Transverse colon (tissue), 4 donors: Measurements from ENCODE around the gene AGPAT1. TPM values are rescaled to one million over a fixed set of nuclear protein-coding genes. Genes with fewer than 3 reads are reported as not detected.

Experiments used
- DNase-seq: peaks from one replicate; pipeline ENCODE4 v3.0.0-alpha.2; 2019
- H3K27ac ChIP-seq, 4 donors: fragments of 200-600 bp; sonication (generic); 2 replicates each; pipeline ENCODE4 v1.5.1; 2016 to 2018; ENCODE audit warnings: inconsistent platforms in 4 of 4
- H3K27me3 ChIP-seq: fragments of 200-600 bp; sonication (generic); 2 replicates; pipeline ENCODE4 v1.5.1; 2017; ENCODE audit warnings: inconsistent platforms
- H3K36me3 ChIP-seq, 4 donors: fragments of 200-600 bp; sonication (generic); 2 replicates each; pipeline ENCODE4 v1.5.1; 2017 to 2019; ENCODE audit warnings: inconsistent platforms in 4 of 4
- H3K4me1 ChIP-seq, 4 donors: fragments of 200-600 bp; sonication (generic); 2 replicates each; pipeline ENCODE4 v1.5.1; 2017 to 2020; ENCODE audit warnings: inconsistent platforms in 4 of 4
- H3K4me3 ChIP-seq, 4 donors: fragments of 200-600 bp; sonication (generic); 1 replicate in 1 of 4; 2 replicates in 3 of 4; pipeline versions ENCODE4 v1.5.1 to v1.6.1; 2017 to 2019; ENCODE audit warnings: inconsistent platforms in 4 of 4
- H3K9me3 ChIP-seq, 2 donors: fragments of 200-600 bp; sonication (generic); 2 replicates each; pipeline ENCODE4 v1.5.1; 2017 to 2019; ENCODE audit warnings: inconsistent platforms in 2 of 2
- EP300 ChIP-seq: sonication (generic); formaldehyde crosslinking; IDR thresholded peaks from one replicate; pipeline ENCODE4 v1.6.1; 2017; ENCODE audit warnings: antibody characterized with exemption, low read depth
- POLR2A ChIP-seq: fragments of 450-650 bp; IDR thresholded peaks from one replicate; pipeline ENCODE4 v1.6.1; 2016; ENCODE audit warnings: antibody characterized with exemption, mild to moderate bottlenecking, moderate library complexity
- POLR2AphosphoS5 ChIP-seq, 3 donors: sonication (generic); formaldehyde crosslinking; IDR thresholded peaks; one replicate each; pipeline ENCODE4 v1.6.1; 2016; ENCODE audit warnings: antibody characterized with exemption in 3 of 3
- WGBS, 2 donors: methylation state at CpG; one replicate each; pipeline ENCODE4 v1.1.5; 2018; ENCODE audit warnings: low coverage in 1 of 2; 5-methylcytosine and 5-hydroxymethylcytosine counted together
- in situ Hi-C, 4 donors: fragments of 200-750 bp; cut with MboI; loops; one replicate each; pipeline versions ENCODE4 v1.15.0 to v1.15.1; 2017; ENCODE audit warnings: low sequenced_read_pairs in 3 of 4, low pct_ligation_motif_present in 1 of 4, low pct_unique_long_range_greater_than_20kb in 1 of 4
- intact Hi-C: fragments of 100-400 bp; cut with DNase I; formaldehyde crosslinking; loops from one replicate; pipeline ENCODE4 v1.15.1; 2023; ENCODE audit warnings: low total_unique reads
- total RNA-seq, 4 donors: library from RNA; depleted of rRNA; stranded (reverse); fragments of >200 nt; gene quantifications; one replicate each; pipeline ENCODE4 v1.1.0, GENCODE V29; 2016
- TF ChIP-seq, protein P1 (sequence below), 5 experiments: fragments of 200-600 bp in 3 of 5; fragments of 450-650 bp in 2 of 5; sonication (generic) in 3 of 5; IDR thresholded peaks; 1 replicate in 2 of 5; 2 replicates in 3 of 5; pipeline ENCODE4 v1.5.1; 2016 to 2017; ENCODE audit warnings: antibody characterized with exemption in 5 of 5, inconsistent platforms in 3 of 5, mild to moderate bottlenecking in 2 of 5, moderate library complexity in 1 of 5

The AGPAT1 gene
- total RNA-seq, 4 donors from 2014 or later: 17.9 to 67.2 (median 50.1) TPM

DNA sequence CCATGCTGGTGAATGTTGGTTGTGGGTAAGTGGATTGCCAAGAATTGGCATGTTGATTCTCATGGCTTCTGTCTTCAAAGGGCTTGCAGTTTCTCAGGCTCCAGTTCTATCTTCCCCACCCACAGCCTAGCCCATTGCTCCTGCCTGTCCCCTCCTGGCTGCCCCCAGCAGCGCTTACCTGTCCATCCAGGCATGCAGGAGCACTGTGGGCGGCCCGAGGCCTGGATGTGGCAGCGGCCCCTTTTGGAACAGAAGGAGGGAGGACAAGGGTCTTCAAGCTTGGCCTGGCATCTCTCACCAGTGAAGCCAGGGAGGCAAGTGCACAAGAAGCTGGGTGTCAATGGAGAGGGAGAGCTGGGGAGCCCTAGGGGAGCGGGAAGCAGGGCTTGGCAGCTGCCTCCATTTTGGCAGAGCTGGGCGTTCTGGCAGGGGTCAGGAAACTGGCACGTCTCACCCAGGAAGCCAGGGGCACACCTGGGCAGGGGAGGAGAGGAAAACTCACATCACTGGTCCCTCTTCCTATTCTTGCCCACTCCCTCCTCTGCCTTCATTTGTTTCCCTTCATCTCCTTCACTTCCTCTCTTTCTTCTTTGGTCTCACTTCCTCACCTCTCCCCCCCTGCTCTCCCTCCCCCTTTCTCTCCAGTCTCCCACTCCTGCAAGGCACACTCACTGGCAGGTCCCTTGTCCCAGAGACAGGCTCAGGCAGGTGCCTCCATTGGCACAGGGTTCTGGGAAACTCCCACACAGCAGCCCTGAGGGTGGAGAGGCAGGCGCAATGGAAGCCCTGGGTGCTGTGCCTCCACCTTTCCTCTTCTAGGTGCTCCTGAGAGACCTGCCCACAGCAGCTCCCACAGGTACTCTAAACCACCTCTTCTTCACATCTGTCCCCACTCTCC, 46.7 kb upstream of the AGPAT1 start:
- no peak for DNase-seq
- Histone ChIP-seq H3K27me3 (no peaks in the 10 kb centered on the region), H3K9me3 (no peaks in the 10 kb centered on the region), H3K4me1 (no peaks in the 10 kb centered on the region), H3K4me3 (no peak overlapping the region), H3K27ac (no peak overlapping the region), H3K36me3 (no peaks in the 10 kb centered on the region)
- TF ChIP-seq POLR2A (no peak), POLR2AphosphoS5 (IDR thresholded peaks at IDR 0.05) (no peak), EP300 (no peak)
- TF ChIP-seq, protein P1, sequence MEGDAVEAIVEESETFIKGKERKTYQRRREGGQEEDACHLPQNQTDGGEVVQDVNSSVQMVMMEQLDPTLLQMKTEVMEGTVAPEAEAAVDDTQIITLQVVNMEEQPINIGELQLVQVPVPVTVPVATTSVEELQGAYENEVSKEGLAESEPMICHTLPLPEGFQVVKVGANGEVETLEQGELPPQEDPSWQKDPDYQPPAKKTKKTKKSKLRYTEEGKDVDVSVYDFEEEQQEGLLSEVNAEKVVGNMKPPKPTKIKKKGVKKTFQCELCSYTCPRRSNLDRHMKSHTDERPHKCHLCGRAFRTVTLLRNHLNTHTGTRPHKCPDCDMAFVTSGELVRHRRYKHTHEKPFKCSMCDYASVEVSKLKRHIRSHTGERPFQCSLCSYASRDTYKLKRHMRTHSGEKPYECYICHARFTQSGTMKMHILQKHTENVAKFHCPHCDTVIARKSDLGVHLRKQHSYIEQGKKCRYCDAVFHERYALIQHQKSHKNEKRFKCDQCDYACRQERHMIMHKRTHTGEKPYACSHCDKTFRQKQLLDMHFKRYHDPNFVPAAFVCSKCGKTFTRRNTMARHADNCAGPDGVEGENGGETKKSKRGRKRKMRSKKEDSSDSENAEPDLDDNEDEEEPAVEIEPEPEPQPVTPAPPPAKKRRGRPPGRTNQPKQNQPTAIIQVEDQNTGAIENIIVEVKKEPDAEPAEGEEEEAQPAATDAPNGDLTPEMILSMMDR (IDR thresholded peaks at IDR 0.05): no peak
- in situ Hi-C loops (no loop called here), intact Hi-C loops (no loop called here)
- WGBS, 2 donors: 90% methylated on average over 8 of the region's 8 CpGs; no CpG with 5 or more reads in 1 of the 2 donors

DNA sequence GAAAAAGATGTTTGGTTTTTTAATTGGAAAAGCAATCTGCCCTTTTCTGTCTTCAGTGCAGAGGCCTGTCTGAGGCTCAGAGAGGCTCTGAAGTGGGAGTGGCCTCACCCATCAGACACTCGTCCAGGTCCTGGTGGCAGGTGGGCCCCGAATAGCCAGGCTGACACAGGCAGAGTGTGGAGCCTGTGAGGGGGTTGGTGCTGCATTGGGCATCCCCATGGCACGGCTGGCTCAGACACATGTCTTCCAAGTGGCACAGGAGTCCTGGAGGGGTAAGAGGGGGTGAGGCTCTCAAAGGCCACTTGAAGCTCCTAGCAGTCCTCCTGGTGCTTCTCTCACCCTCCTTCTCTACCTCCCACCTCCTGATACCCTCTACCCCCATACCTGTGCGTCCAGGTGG, 44.1 kb upstream of the AGPAT1 start:
- H3K27me3 ChIP-seq: no peaks in the 10 kb centered on the region
- in situ Hi-C loops (no loop called here), intact Hi-C loops (no loop called here)
- no peaks in the 10 kb centered on the region for H3K36me3 ChIP-seq
- TF ChIP-seq POLR2A: no peak
- TF ChIP-seq, protein P1 (IDR thresholded peaks at IDR 0.05): no peak
- TF ChIP-seq POLR2AphosphoS5 (IDR thresholded peaks at IDR 0.05): no peak
- no peak for TF ChIP-seq EP300
- H3K9me3 ChIP-seq: no peaks in the 10 kb centered on the region
- no peak overlapping the region for H3K4me3 ChIP-seq
- no peaks in the 10 kb centered on the region for H3K4me1 ChIP-seq
- no peak for DNase-seq
- 74% methylated on average over 4 of the region's 4 CpGs; no CpG with 5 or more reads in 1 of the 2 donors for WGBS, 2 donors
- no peak overlapping the region for H3K27ac ChIP-seq

DNA sequence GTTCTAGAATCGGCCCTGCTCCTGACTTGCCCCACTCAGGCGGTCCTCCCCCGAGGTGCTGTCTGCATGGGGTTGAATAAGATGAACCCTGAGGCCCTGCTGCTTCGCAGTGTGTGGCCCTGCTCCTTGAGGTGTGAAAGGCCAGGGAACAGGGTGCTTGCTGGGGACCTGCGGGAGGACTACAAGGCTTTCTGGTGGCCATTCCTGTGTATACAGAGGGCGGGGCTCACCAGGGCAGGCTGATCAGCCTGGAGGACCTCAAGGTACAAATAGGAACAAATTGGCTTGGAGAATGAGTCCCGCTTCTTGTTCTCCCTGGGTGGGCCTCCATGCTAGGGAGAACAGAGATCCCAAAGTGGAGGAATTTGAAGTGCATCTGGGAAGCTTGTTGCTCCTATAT, 42.3 kb upstream of the AGPAT1 start:
- in situ Hi-C loops (no loop called here), intact Hi-C loops (no loop called here)
- TF ChIP-seq, protein P1 (IDR thresholded peaks at IDR 0.05): no peak
- no peak for TF ChIP-seq POLR2A
- Histone ChIP-seq H3K4me1 (no peaks in the 10 kb centered on the region), H3K9me3 (no peaks in the 10 kb centered on the region), H3K27me3 (no peaks in the 10 kb centered on the region), H3K27ac (no peak overlapping the region), H3K36me3 (no peaks in the 10 kb centered on the region), H3K4me3 (no peak overlapping the region)
- 73% methylated on average over 4 of the region's 7 CpGs; no CpG with 5 or more reads in 1 of the 2 donors for WGBS, 2 donors
- DNase-seq: no peak

DNA sequence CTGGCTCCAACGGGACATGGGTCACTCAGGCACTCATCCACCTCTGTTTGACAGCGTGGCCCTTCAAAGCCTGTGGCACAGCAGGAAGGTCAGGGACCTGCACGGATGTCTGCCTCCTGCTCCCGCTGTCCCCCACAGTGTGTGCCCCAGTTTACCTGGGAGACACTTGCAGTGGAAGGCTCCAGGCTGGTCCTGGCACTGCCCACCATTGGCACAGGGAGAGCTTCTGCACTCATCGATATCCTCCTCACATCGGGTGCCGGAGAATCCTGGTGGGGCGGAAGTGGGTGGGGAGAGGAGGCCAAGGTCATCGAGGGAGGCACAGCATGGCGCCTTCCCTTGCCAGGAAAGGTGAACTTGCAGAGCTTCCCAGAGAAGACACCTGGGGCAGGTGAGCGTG, 41.1 kb upstream of the AGPAT1 start:
- WGBS, 2 donors: 91% methylated on average over 11 of the region's 11 CpGs; no CpG with 5 or more reads in 1 of the 2 donors
- H3K27ac ChIP-seq: no peak overlapping the region
- TF ChIP-seq, protein P1 (IDR thresholded peaks at IDR 0.05): no peak
- no peak for TF ChIP-seq EP300
- TF ChIP-seq POLR2A: no peak
- TF ChIP-seq POLR2AphosphoS5 (IDR thresholded peaks at IDR 0.05): no peak
- H3K9me3 ChIP-seq: no peaks in the 10 kb centered on the region
- no peaks in the 10 kb centered on the region for H3K36me3 ChIP-seq
- in situ Hi-C loops: no loop called here
- no peak overlapping the region for H3K4me3 ChIP-seq
- intact Hi-C loops: no loop called here
- H3K4me1 ChIP-seq: no peaks in the 10 kb centered on the region
- no peak for DNase-seq
- H3K27me3 ChIP-seq: no peaks in the 10 kb centered on the region
